ENCODE data around the gene SUSD3.

SUSD3 gene

GRCh38 chr9:93134015-93134739 is 75.7 kb downstream of the SUSD3 start, which contains the start of gene NINJ1:
Gene NINJ1 (minus strand): TSS chr9:93134251. CDS start chr9:93134217, 34 bp downstream.
- in situ Hi-C loops (cut with MboI; ENCODE audit: low sequenced_read_pairs) = no loop called here

Data from HL-60/S4 (cell line).